ENCODE results near the gene YARS2.

Gene YARS2

GRCh38 chr12:32742133-32742532 lies 13.6 kb downstream of the YARS2 start:
- POLR2A ChIA-PET (ENCODE audit: low non-redundant PET): no interaction called here
- no peak overlapping the region for H3K27ac ChIP-seq
- no peak for DNase-seq (ENCODE audit: low spot score)
- TF ChIP-seq CTCF (conservative IDR thresholded peaks at IDR 0.05; ENCODE audit: low read depth): no peak
- CTCF ChIA-PET: interaction anchor here (0.6 to 1.1 kb wide), 3 partner anchors 13 to 198 kb away, joined by 3 read pairs; no protein-coding TSS in a partner anchor

GRCh38 chr12:32739279-32739678 lies 16.4 kb downstream of the YARS2 start:
- POLR2A ChIA-PET (ENCODE audit: low non-redundant PET): no interaction called here
- CTCF ChIA-PET: no interaction called here
- no peak for DNase-seq (ENCODE audit: low spot score)
- no peak for TF ChIP-seq CTCF (conservative IDR thresholded peaks at IDR 0.05; ENCODE audit: low read depth)
- H3K27ac ChIP-seq: no peak overlapping the region

GRCh38 chr12:32737715-32738114 lies 18.0 kb downstream of the YARS2 start:
- ChIA-PET POLR2A (ENCODE audit: low non-redundant PET) (no interaction called here), CTCF (interaction anchor here (1.3 kb wide), 1 partner anchor 17 kb away, joined by 3 read pairs; the partner anchor contains the start of gene YARS2)
- no peak for DNase-seq (ENCODE audit: low spot score)
- H3K27ac ChIP-seq: no peak overlapping the region
- no peak for TF ChIP-seq CTCF (conservative IDR thresholded peaks at IDR 0.05; ENCODE audit: low read depth)

GRCh38 chr12:32736445-32736844 lies 19.3 kb downstream of the YARS2 start:
- ChIA-PET POLR2A (ENCODE audit: low non-redundant PET) (no interaction called here), CTCF (interaction anchor here (0.5 to 1.3 kb wide), 2 partner anchors 14 to 19 kb away, joined by 3 read pairs; partner anchors contain the start of gene YARS2)
- H3K27ac ChIP-seq: no peak overlapping the region
- DNase-seq (ENCODE audit: low spot score): no peak
- TF ChIP-seq CTCF (conservative IDR thresholded peaks at IDR 0.05; ENCODE audit: low read depth): no peak

- POLR2A ChIA-PET (ENCODE audit: low non-redundant PET): no interaction called here
- TF ChIP-seq CTCF (conservative IDR thresholded peaks at IDR 0.05; ENCODE audit: low read depth): no peak
- no peak overlapping the region for H3K27ac ChIP-seq
- no peak for DNase-seq (ENCODE audit: low spot score)
- CTCF ChIA-PET: interaction anchor here (0.7 kb wide), 1 partner anchor 556 kb away, joined by 6 read pairs; no protein-coding TSS in a partner anchor
These were observed 20.7 kb downstream of the YARS2 start for GRCh38 chr12:32734952-32735351.

- DNase-seq (ENCODE audit: low spot score): no peak
- no peak overlapping the region for H3K27ac ChIP-seq
These were observed 28.5 kb downstream of the YARS2 start for GRCh38 chr12:32727237-32727636.

More at GRCh38 chr12:32727237-32727636, 28.5 kb downstream of the YARS2 start:
- POLR2A ChIA-PET (ENCODE audit: low non-redundant PET): no interaction called here
- CTCF ChIA-PET: interaction anchor here (0.6 kb wide), 1 partner anchor 278 kb away, joined by 3 read pairs; no protein-coding TSS in a partner anchor
- TF ChIP-seq CTCF (conservative IDR thresholded peaks at IDR 0.05; ENCODE audit: low read depth): no peak

Measured in RWPE1 (cell line).